ENCODE results near the gene DLGAP1. TPM values are rescaled to one million over a fixed set of nuclear protein-coding genes. Genes with fewer than 3 reads are reported as not detected.
"Not testable (repeated sequence)": the region's sequence is repeated elsewhere in the genome, so short reads cannot be mapped to it uniquely, and the experiment has no call there.

Gene DLGAP1
- total RNA-seq, 1 donor from 2014 or later = 13.6 TPM

- DNase-seq = no peak
- no peak overlapping the region for H3K4me3 Mint-ChIP-seq (ENCODE audit: unreplicated experiment)
- no peak for TF ChIP-seq CTCF (IDR thresholded peaks at IDR 0.05; ENCODE audit: partially characterized antibody, unreplicated experiment)
- no peak overlapping the region for H3K27ac Mint-ChIP-seq (ENCODE audit: unreplicated experiment)
- H3K36me3 Mint-ChIP-seq (ENCODE audit: unreplicated experiment) = no peaks in the 10 kb centered on the region
- no peaks in the 10 kb centered on the region for H3K4me1 Mint-ChIP-seq (ENCODE audit: low read depth, unreplicated experiment)
- peaks cover 4% of the 10 kb centered on the region for H3K27me3 Mint-ChIP-seq (ENCODE audit: unreplicated experiment)
- no peaks in the 10 kb centered on the region for H3K9me3 Mint-ChIP-seq (ENCODE audit: unreplicated experiment)
These were observed 847.6 kb downstream of the DLGAP1 start for GRCh38 chr18:3607309-3608098.

- not testable (repeated sequence) for H3K36me3 Mint-ChIP-seq (ENCODE audit: unreplicated experiment)
These were observed 848.2 kb downstream of the DLGAP1 start for GRCh38 chr18:3606863-3607262.

GRCh38 chr18:3605954-3606443, 849.1 kb downstream of the DLGAP1 start:
- no peaks in the 10 kb centered on the region for H3K27me3 Mint-ChIP-seq (ENCODE audit: unreplicated experiment)
- H3K36me3 Mint-ChIP-seq (ENCODE audit: unreplicated experiment) = no peaks in the 10 kb centered on the region
- no peak overlapping the region for H3K4me3 Mint-ChIP-seq (ENCODE audit: unreplicated experiment)
- no peaks in the 10 kb centered on the region for H3K9me3 Mint-ChIP-seq (ENCODE audit: unreplicated experiment)
- no peaks in the 10 kb centered on the region for H3K4me1 Mint-ChIP-seq (ENCODE audit: low read depth, unreplicated experiment)
- no peak overlapping the region for H3K27ac Mint-ChIP-seq (ENCODE audit: unreplicated experiment)
- TF ChIP-seq CTCF (IDR thresholded peaks at IDR 0.05; ENCODE audit: partially characterized antibody, unreplicated experiment) = no peak
- no peak for DNase-seq

More at GRCh38 chr18:3606863-3607262, 848.2 kb downstream of the DLGAP1 start:
- H3K4me3 Mint-ChIP-seq (ENCODE audit: unreplicated experiment); H3K4me1 Mint-ChIP-seq (ENCODE audit: low read depth, unreplicated experiment); H3K27ac Mint-ChIP-seq (ENCODE audit: unreplicated experiment); H3K27me3 Mint-ChIP-seq (ENCODE audit: unreplicated experiment); DNase-seq; H3K9me3 Mint-ChIP-seq (ENCODE audit: unreplicated experiment): not testable (repeated sequence)

- no peaks in the 10 kb centered on the region for H3K27me3 Mint-ChIP-seq (ENCODE audit: unreplicated experiment)
- H3K4me3 Mint-ChIP-seq (ENCODE audit: unreplicated experiment) = no peak overlapping the region
- no peak overlapping the region for H3K27ac Mint-ChIP-seq (ENCODE audit: unreplicated experiment)
- no peak for DNase-seq
- no peaks in the 10 kb centered on the region for H3K9me3 Mint-ChIP-seq (ENCODE audit: unreplicated experiment)
- H3K4me1 Mint-ChIP-seq (ENCODE audit: low read depth, unreplicated experiment) = no peaks in the 10 kb centered on the region
- H3K36me3 Mint-ChIP-seq (ENCODE audit: unreplicated experiment) = no peaks in the 10 kb centered on the region
- no peak for TF ChIP-seq CTCF (IDR thresholded peaks at IDR 0.05; ENCODE audit: partially characterized antibody, unreplicated experiment)
These were observed 849.6 kb downstream of the DLGAP1 start for GRCh38 chr18:3605486-3605952.

- H3K4me3 Mint-ChIP-seq (ENCODE audit: unreplicated experiment) = no peak overlapping the region
- no peaks in the 10 kb centered on the region for H3K27me3 Mint-ChIP-seq (ENCODE audit: unreplicated experiment)
- no peak overlapping the region for H3K27ac Mint-ChIP-seq (ENCODE audit: unreplicated experiment)
- TF ChIP-seq CTCF (IDR thresholded peaks at IDR 0.05; ENCODE audit: partially characterized antibody, unreplicated experiment) = no peak
- no peaks in the 10 kb centered on the region for H3K9me3 Mint-ChIP-seq (ENCODE audit: unreplicated experiment)
- no peak for DNase-seq
- no peaks in the 10 kb centered on the region for H3K36me3 Mint-ChIP-seq (ENCODE audit: unreplicated experiment)
- H3K4me1 Mint-ChIP-seq (ENCODE audit: low read depth, unreplicated experiment) = no peaks in the 10 kb centered on the region
These were observed 850.4 kb downstream of the DLGAP1 start for GRCh38 chr18:3604498-3605408.
